Inferior parietal cortex (tissue), 1 donor: ENCODE results near the gene KRAS.
"Not testable (repeated sequence)": the region's sequence is repeated elsewhere in the genome, so short reads cannot be mapped to it uniquely, and the experiment has no call there.

Experiments used
- DNase-seq: peaks from one replicate; pipeline ENCODE4 v3.0.0-alpha.2; 2016; ENCODE audit errors: extremely low spot score

KRAS gene

DNA sequence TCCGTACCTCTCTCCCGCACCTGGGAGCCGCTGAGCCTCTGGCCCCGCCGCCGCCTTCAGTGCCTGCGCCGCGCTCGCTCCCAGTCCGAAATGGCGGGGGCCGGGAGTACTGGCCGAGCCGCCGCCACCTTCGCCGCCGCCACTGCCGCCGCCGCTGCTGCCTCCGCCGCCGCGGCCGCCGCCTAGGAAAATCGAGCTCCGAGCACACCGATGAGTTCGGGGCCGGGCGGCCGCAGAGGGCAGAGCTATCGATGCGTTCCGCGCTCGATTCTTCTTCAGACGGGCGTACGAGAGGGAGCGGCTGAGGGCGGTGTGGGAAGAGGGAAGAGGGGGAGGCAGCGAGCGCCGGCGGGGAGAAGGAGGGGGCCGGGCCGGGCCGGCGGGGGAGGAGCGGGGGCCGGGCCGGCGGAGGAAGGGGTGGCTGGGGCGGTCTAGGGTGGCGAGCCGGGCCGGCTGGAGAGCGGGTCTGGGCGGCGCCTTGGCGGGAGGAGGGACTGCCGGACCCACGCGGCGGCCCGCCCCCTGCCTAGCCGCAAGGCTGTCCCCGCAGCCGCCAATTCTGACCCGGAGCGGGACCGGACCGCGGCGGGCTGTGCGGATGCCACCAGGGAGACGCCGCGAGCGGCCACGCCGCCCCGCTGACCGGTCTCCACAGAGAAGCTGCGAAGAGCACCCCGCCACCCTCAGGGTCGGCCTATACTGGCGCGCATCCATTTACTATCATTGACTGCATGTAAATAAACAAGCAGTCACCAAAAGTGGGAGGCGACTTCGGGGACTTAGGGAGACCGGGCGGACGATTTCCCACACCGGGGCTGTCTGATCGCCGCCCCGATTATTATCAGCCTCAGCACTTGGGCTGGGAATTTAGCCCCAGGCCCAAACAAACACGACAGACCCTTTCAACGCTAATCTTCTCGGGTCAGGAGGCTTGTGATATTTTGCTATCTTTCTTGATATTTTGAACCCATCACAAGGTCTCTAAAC lies at the start of gene KRAS:
TSS of gene KRAS (minus strand) at position 186 of the 987 bp plus-strand sequence.
- peak; percentile 92 for DNase-seq

DNA sequence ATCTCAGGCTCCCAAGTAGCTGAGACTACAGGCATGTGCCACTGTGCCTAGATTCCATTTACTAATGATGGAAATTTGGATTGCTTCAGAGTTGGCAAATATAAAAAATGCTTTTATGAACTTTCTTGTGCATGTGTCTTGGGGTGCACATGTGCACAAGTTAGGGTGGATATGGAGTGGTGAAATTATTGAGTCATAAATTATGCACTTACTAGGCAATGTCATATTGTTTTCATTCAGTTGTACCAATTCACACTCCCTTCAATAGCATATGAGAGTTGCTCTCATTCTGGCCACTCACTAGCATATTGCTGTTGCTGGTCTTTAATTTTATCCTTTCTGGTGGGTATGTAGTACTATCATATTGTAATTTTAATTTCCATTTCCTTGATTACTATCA lies 45.7 kb upstream of the KRAS start:
- no peak for DNase-seq

DNA sequence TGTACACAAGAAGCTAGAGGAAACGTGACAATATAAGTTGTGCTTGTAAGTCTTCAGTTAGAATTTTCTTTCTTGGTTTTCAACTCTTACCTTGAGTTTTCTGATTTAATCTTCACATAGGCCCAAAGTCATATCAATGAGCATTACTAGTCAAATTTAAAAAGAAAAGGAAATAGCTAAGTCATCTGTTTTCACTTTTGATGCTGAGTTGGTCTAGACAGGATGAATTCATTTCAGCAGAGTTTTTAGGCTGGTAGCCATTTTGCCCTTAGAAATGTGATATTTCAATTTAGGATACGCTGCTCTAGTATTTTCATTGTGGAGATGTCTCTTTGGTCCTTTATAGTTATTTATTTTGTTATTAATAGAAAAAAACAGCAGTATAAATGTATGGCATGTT lies 44.6 kb upstream of the KRAS start:
- no peak for DNase-seq

DNA sequence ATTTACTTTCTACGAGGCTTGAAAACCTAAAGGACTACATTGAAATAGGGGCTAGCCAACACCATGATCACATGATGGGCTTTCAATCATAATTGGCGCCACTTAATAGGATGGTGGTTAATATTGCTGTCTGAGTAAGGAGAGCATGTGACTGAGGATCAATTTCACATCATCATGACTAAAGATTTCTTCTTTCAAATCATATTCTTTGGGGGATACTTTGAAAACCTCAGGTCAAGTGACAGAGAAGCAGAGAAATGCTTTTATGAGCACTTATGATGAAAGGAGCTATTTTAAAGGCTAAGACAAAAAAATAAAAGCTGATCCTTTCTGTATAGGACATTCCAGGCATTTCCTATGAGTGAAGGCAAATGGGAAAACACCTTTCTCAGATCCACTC lies 42.9 kb upstream of the KRAS start:
- DNase-seq, result no peak

DNA sequence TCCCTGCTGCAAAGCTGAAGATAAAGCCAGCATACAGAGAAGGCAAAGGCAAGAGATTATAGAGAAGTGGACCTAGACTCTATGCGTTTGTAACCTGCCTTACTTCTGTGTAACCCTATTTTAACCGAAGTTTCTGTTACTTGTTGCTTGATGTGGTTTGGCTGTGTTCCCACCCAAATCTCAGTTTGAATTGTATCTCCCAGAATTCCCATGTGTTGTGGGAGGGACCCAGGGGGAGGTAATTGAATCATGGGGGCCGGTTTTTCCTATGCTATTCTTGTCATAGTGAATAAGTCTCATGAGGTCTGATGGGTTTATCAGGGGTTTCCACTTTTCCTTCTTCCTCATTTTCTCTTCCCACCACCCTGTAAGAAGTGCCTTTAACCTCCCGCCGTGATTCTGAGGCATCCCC lies 42.1 kb upstream of the KRAS start:
- not testable (repeated sequence) for DNase-seq

DNA sequence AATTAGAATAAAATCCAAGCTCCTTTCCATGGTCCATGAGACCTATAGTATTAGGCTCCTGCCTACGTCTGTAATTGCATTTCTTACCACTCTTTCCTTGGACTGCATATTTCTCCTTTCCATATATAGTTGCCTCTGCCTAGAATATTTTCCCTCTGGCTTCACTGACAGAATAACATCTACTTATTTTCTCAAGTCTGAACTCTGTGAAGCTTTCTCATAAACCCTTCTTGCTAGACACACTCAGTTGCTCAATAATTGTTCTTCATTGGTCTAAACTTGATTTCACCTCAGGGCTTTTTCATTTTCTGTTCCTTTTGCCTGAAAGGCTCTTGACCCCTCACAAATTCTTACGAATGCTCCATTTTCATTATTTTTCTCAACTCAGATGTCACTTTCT lies 36.9 kb upstream of the KRAS start:
- no peak for DNase-seq

DNA sequence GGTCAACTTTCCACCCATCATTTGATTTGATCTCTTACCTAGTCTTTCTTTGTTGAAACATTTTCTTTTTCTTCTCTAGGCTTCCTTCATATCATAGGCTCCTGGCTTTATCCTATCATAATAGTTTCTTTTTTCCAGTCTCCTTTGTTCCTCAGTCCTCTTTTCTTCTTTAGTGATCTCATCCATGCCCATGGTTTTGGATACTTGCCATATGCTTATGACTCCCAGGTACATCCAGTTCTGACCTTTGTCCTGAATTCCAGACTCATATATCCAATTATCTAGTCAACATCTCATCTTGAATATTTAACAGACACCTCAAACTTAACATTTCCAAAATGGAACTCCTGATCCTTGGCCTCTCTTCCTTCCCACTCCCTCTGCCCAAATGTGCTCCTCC lies 36.1 kb upstream of the KRAS start:
- no peak for DNase-seq

DNA sequence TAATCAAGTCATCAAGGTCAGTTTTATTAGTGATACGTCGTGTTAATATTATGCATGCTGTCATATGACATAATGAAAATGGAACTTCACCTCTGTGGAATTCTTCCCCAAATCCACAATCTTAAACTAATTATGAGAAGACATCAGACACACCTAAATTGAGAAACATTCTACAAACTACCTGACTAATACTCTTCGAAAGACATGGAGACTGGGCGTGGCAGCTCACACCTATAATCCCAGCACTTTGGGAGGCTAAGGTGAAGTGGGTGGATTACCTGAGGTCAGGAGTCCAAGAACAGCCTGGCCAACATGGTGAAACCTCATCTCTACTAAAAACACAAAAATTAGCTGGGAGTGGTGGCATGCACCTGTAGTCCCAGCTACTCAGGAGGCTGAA lies 33.3 kb upstream of the KRAS start:
- no peak for DNase-seq

DNA sequence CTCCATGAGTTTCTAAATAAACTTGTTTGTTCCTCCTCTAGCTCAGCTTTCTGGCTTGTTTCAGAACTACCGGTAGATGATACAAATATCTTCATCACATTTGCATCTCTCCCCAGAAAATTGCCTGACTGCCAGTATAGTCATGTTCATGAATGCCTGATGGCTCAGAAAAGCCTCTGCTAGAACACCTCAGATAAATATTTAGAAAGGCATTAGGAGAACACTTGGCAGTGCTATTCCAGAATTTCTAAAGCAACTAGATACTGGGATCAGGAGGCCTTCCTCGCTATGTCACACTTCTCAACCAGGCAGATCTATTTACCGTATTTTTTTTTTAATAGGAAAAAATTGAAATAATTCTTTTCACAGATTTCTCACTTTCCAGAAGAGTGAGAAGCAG lies 32.3 kb upstream of the KRAS start:
- no peak for DNase-seq

DNA sequence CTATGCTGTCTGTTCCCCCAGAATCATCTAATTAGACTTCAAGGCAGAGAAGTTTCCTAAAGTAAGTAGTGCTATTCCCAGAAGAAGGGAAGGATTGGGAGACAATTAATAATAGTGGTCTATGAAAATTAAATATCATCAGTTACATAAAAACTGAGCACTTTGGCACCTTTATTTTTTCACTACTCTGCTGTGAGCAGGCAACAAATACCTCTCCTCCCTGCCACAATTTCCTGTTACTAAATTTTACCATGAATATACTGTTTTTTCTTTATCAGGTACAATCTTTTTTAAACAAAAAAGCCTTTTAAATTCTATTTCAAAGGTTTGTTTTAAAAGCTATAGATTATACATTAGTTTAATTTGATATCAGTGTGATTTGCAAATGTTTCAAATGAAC lies 29.4 kb upstream of the KRAS start:
- DNase-seq, result no peak

DNA sequence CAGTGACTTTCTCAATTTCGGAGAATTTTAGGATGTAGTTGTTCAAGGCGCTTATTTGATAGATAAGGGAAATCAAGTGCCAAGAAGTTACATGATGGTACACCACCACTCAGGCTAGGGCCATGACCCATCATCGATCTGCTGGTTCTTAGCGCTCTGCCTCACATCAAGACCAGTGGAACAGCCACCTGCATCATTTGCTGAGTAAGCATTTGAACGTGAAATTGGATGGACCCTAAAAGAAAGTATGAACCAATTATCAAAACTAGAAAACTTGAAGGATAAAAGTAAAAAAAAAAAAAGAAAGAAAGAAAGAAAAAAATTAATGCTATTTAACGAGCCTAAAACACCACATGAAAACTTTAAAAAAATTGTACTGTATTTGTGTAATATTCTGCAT lies 27.5 kb upstream of the KRAS start:
- DNase-seq, result no peak

DNA sequence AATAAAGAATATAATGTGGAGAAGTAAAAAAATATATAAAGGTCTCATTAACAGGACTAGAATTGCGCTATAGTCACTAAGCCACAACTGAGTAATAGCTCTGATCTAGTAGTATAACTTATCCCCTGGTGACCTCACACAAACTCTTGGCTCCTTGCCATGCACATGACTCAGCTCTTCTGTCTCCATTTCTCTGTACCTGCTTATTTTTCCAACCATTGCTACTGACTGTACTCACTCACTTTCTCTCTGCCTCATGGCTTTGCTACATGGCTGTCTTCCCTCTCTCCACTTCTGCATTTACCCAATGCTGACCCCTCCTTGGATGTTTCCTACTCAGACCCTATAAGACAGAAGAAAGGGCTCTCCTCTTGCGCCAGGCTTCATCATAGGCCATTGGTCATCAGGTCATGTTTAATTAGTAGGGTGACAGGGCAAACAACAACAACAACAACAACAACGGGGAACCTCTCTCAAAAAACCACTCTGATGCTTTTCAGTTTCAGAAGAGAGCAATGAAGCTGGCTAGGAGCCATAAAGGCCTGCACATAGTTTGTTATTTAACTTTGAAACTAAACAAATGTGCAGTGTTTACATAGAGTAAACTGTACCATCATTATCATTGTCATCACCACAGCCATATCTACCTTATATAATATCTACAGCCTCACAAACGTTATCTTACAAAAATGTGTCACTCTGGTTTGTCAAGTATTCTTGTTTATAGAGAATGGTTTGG lies 25.6 kb upstream of the KRAS start:
- DNase-seq, result no peak

DNA sequence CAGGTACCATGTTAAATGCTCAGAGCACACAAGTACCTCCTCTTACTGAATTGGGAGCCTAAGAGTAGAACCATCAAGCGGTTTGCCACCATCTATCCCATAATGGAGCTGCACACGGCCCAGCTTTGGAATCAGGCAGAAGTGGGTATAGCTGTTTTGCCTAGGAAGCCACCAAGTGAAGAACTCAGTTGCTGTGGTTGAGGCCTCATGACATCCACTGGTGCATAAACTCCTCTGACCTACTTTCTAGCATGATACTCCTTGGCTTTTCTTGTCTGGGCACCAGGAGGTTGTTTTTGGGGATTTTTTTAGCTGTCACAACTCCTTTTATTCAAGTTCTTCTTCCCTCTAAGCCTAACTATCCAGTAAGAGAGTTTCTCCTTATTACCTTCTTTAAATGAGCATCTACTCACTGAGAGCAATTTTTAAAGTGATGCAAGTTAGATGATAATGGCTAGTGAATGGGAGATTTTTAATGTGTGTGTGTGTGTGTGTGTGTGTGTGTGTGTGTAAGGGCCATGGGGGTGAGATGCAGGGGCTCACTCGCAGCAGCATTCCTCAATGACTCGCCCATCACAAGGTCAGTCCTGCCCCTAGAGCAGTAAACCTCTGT lies 20.9 kb upstream of the KRAS start:
- DNase-seq, result no peak

DNA sequence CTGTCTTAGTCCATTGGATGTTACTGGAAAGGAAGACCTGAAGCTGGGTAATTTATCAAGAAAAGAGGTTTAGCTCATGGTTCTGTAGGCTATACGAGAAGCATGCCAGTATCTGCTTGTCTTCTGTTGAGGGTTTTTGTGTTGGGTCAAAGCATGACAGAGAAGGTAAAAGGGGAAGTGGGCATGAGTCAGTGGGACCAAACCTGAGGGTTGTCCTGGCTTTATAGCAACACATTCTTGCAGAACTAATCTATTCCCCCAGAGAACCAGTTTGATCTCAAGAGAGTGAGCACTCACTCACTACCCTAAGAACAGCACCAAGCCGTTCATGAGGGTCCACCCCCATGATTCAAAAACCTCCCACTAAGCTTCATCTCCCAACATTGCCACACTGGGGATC lies 19.0 kb upstream of the KRAS start:
- no peak for DNase-seq

DNA sequence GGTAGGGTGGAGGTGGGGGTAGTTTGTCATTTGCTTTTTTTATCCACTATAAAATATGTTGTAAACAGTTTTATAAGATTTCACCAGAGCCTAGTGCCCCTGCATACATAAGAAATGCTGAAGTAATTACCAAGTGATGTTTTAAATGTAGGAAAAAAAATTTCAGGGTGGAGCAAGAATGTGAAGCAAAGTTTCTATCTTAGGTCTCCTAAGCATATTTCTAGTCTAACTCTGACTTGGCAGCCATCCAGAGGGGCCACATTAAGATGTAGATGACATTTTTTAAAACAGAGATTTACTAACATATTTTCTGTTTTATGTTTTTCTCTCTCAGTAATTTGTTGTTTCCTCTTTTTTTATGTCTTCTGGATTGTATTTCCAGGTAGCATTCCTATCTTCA lies 15.8 kb upstream of the KRAS start:
- DNase-seq, result no peak

DNA sequence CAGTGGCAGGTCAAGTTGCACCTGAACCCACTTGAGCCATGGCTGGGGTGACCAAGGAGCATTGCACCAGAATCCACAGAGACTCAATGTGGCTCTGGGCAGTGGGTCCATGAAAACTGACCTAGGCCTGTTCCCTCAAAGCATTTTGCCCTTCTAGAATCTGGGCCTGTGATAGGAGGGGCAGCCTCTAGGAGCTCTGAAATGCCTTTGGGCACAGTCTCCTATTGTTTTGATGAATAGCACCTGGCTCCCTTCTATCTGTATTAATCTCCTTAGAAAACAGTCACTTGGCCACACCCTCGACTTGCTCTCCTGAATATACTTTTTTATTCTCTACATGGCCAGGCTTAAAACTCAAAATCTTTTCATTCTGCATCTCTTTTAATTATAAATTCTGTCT lies 14.1 kb upstream of the KRAS start:
- DNase-seq, result no peak

DNA sequence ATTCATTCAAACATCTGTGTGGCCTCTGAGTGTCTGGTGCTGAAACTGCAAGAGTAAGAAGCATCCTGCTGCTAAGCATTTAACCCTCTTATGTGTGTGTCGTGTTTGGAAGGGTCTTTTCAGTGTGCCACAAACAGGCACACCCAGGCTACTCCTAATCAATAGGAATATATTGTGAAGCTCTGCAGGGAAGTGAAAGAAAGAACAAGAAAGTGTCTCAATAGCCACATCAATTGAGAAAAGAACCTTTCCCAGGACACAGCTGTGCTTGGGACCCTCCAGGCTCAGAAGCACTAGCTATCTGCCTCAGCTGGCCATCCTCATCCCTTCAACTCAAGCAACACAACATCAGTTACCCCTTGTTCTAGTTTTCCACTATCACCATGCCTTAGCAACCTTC lies 13.4 kb upstream of the KRAS start:
- DNase-seq, result no peak

DNA sequence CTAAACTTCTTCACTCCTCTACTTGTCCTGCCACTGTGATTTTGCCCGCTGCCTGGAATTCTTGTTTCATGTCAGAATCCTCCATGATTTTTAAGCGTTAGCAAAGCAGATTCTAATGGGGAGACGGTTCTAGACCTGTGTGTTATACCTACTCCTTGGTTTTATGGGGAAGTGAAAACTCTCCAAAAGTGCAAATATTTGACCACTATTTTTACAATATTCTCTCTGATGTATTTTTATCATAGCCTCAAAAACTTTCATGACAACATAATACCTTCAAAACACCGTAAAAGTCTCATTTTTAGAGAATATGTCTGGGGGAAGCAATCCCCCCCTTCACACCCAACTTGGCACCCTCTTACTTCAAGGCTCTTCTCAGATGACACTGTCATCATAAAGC lies 12.9 kb upstream of the KRAS start:
- no peak for DNase-seq

DNA sequence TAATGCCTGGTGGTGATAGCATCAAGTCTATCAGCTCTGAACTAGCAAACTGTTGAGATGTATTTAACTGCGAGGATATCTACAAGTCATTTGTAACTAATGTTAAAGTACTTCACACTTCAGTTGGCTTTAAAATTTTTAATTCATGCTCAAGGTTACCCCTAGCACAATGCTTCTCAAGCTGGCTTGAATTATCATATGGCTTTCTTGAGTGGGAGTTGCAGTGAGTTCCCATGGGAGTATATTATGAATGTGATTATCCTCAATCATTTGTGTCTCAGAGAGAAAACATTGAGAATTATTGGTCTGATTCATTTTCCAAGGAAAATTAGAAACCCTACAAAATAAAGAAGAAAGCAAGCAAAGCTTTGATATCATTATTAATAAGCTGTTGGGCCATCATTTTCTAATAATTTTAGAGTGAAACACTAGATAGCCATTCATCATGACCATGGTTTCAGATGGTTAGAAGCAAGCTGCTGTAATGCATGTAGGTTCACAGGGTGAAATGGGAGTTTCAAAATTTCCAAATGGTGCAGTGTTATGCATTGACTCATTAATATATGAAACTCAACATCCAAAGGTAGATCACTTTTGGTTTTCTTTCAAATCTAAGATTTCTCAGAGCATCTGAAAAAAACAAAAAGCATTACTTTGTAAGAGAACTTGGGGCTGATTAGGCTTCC lies 11.8 kb upstream of the KRAS start:
- DNase-seq, result no peak

DNA sequence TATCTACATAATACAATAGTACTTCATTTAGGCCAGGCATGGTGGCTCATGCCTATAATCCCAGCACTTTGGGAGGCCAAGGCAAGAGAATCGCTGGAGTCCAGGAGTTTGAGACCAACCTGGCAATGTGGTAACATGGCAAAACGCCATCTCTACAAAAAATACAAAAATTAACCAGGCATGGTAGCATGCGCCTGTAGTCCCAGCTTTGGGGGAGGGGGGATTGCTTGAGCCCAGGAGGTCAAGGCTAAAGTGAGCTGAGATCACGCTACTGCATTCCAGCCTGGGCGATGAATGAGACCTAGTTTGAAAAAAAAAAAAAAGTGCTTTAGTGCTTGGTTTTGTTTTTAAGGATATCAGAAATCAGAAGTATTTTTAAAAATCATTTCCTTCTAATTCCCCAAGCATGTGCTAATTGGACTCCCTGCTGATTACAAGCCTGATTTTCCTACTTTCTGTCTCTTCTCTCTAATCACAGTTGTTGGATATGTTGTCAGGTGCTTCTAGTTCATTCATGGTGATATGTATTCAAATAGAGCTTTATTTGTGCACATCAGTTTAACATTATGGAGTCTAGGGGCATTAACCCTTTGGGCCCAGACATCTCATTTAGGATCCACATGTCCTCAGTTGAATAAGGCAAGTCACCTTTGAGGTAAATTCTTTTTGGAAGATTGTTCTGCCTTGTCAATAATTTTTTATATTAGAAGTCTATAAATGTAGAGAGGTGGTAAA lies 7.0 kb upstream of the KRAS start:
- DNase-seq, result no peak

DNA sequence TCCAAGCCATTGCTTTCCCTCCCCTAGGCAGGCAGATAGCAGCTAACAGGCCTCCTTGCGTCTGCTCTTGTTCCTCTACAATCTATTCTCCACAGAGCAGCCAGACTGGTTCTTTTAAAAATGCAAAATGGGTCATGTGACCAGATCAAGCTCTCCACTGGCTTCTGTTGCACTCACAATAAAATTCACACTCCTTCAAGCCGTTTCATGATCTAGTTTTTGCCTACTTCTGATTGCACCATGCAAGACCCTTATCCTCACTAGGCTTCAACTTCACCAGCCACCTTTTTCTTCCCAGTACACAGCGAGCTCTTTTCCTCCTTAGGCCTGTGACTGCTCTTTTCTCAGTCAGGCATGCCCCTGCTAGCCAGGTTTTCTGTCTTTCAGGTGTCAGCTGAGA lies 6.1 kb upstream of the KRAS start:
- DNase-seq, result no peak
